Endothelial cell of umbilical vein (primary cell): ENCODE results near the gene CKAP5. TPM values are rescaled to one million over a fixed set of nuclear protein-coding genes. Genes with fewer than 3 reads are reported as not detected.

ENCODE experiments used
- BruUV-seq: library from RNA; stranded (reverse); fragments of 400-500 nt; replicated peaks from 2 replicates; lab custom pipeline; 2021; lab: Mats Ljungman, UMichigan
- CTCF ChIA-PET: fragments of 300-600, 350-600 bp; sonication (Branson Sonifier 250); formaldehyde crosslinking; loops from one replicate; lab custom pipeline; 2021; ENCODE audit warnings: antibody characterized with exemption, inconsistent platforms; lab: Charles Lee
- POLR2A ChIA-PET: fragments of 300-600, 350-600 bp; sonication (Branson Sonifier 250); formaldehyde crosslinking; loops from one replicate; lab custom pipeline; 2021; ENCODE audit warnings: antibody characterized with exemption, inconsistent platforms; lab: Charles Lee
- DNase-seq: peaks from one replicate; pipeline ENCODE4 v3.0.0-alpha.2; 2011; ENCODE audit warnings: low read depth, low spot score
- FAIRE-seq: peaks from 2 replicates; lab custom pipeline; 2011; peaks lifted over from hg19 to GRCh38; lab: Jason Lieb, UNC
- H2AFZ ChIP-seq: 2 replicates; pipeline ENCODE4 v1.6.0; 2012; ENCODE audit warnings: low read depth, low read length, control low read depth, inconsistent platforms
- H3K27ac ChIP-seq: 2 replicates; pipeline ENCODE4 v1.5.1; 2011; ENCODE audit warnings: low read depth, mild to moderate bottlenecking, control low read depth, low read length, moderate library complexity; ENCODE audit not compliant: insufficient read depth
- H3K27me3 ChIP-seq, 2 experiments: 2 replicates each; pipeline versions ENCODE4 v1.6.0 to v1.6.1; 2011; ENCODE audit warnings: low read length in 2 of 2, mixed read lengths in 1 of 2; ENCODE audit not compliant: control insufficient read depth in 2 of 2, insufficient read depth in 2 of 2
- H3K36me3 ChIP-seq, 2 experiments: 2 replicates in 1 of 2; 3 replicates in 1 of 2; pipeline ENCODE4 v1.5.1; 2011; ENCODE audit warnings: low read length in 2 of 2, mild to moderate bottlenecking in 1 of 2, moderate library complexity in 1 of 2; ENCODE audit not compliant: control insufficient read depth in 2 of 2, insufficient read depth in 2 of 2; ENCODE audit errors: extremely low read depth in 1 of 2
- H3K4me1 ChIP-seq: 3 replicates; pipeline ENCODE4 v1.5.1; 2011; ENCODE audit warnings: mild to moderate bottlenecking, low read length; ENCODE audit not compliant: control insufficient read depth, insufficient read depth; ENCODE audit errors: extremely low read depth
- H3K4me2 ChIP-seq: 2 replicates; pipeline ENCODE4 v1.6.1; 2011; ENCODE audit warnings: low read length, control low read depth, mixed read lengths; ENCODE audit not compliant: insufficient read depth
- H3K4me3 ChIP-seq, 3 experiments: fragments of 200-600 bp in 1 of 3; sonication (generic), shearing (Covaris generic) in 1 of 3; replicated peaks in 1 of 3; 2 replicates each; pipeline ENCODE4 v1.5.1; 2011 to 2016; ENCODE audit warnings: control low read depth in 3 of 3, low read length in 3 of 3, mild to moderate bottlenecking in 2 of 3, inconsistent platforms in 1 of 3, low read depth in 1 of 3, moderate library complexity in 1 of 3; ENCODE audit not compliant: insufficient read depth in 1 of 3
- H3K79me2 ChIP-seq: 2 replicates; pipeline ENCODE4 v1.6.0; 2012; ENCODE audit warnings: low read length, inconsistent platforms; ENCODE audit not compliant: control insufficient read depth, insufficient read depth
- H3K9ac ChIP-seq: replicated peaks from 2 replicates; pipeline ENCODE3; 2011; ENCODE audit warnings: low read length, control low read depth; ENCODE audit not compliant: insufficient read depth; ENCODE audit errors: extremely low read depth
- H3K9me1 ChIP-seq: replicated peaks from 3 replicates; pipeline ENCODE4 v1.6.0; 2011; ENCODE audit warnings: mild to moderate bottlenecking, low read length; ENCODE audit not compliant: control insufficient read depth, insufficient read depth; ENCODE audit errors: extremely low read depth
- H3K9me3 ChIP-seq: replicated peaks from 2 replicates; pipeline ENCODE4 v1.5.1; 2012; ENCODE audit warnings: low read length, inconsistent platforms; ENCODE audit not compliant: control insufficient read depth, insufficient read depth
- H4K20me1 ChIP-seq: replicated peaks from 2 replicates; pipeline ENCODE3; 2011; ENCODE audit warnings: mild to moderate bottlenecking, low read length; ENCODE audit not compliant: control insufficient read depth, insufficient read depth; ENCODE audit errors: extremely low read depth
- CTCF ChIP-seq, 2 donors: IDR thresholded peaks; 1 replicate in 1 of 2; 2 replicates in 1 of 2; pipeline ENCODE4 v1.5.1; 2011; ENCODE audit warnings: low read length in 2 of 2, mild to moderate bottlenecking in 2 of 2, moderate library complexity in 2 of 2, control low read depth in 1 of 2, inconsistent platforms in 1 of 2, low read depth in 1 of 2; ENCODE audit not compliant: insufficient read depth in 1 of 2; ENCODE audit errors: extremely low read depth in 1 of 2
- EZH2 ChIP-seq: IDR thresholded peaks from 2 replicates; pipeline ENCODE4 v1.6.1; 2012; ENCODE audit warnings: borderline replicate concordance, low read depth, mild to moderate bottlenecking, moderate library complexity, low read length, inconsistent platforms; ENCODE audit not compliant: severe bottlenecking
- FOS ChIP-seq: IDR thresholded peaks from 2 replicates; pipeline ENCODE4 v1.6.1; 2011; ENCODE audit warnings: mild to moderate bottlenecking, low read length, moderate library complexity, borderline replicate concordance; ENCODE audit not compliant: insufficient read depth
- GATA2 ChIP-seq: IDR thresholded peaks from 2 replicates; pipeline ENCODE4 v1.7.0; 2011; ENCODE audit warnings: low read depth, mild to moderate bottlenecking, moderate library complexity, mixed read lengths, low read length; ENCODE audit not compliant: insufficient read length, insufficient read depth
- JUN ChIP-seq: IDR thresholded peaks from 2 replicates; pipeline ENCODE4 v1.6.1; 2011; ENCODE audit warnings: borderline replicate concordance, low read depth; ENCODE audit not compliant: insufficient read length, insufficient read depth
- MAX ChIP-seq: IDR thresholded peaks from 2 replicates; pipeline ENCODE4 v1.6.1; 2011; ENCODE audit not compliant: insufficient read depth, insufficient read length
- MYC ChIP-seq: IDR thresholded peaks from one replicate; pipeline ENCODE4 v1.6.1; 2011; ENCODE audit warnings: mild to moderate bottlenecking, low read depth, low read length
- POLR2A ChIP-seq: IDR thresholded peaks from 2 replicates; pipeline ENCODE4 v1.6.1; 2012; ENCODE audit warnings: low read depth, mild to moderate bottlenecking, control low read depth, low read length
- POLR2AphosphoS5 ChIP-seq: IDR thresholded peaks from 2 replicates; pipeline ENCODE4 v1.6.1; 2012; ENCODE audit warnings: low read depth, mild to moderate bottlenecking, control low read depth, low read length, moderate library complexity; ENCODE audit not compliant: insufficient read depth
- dilution Hi-C: fragments of 300-500 bp; cut with MboI; formaldehyde crosslinking; loops from one replicate; pipeline ENCODE4 v1.15.0; 2019; ENCODE audit warnings: low sequenced_read_pairs; ENCODE audit not compliant: extremely low pct_ligation_motif_present
- intact Hi-C: fragments of 100-400 bp; cut with micrococcal nuclease; formaldehyde crosslinking; loops from one replicate; pipeline ENCODE4 v1.10.0; 2022
- polyA plus RNA-seq, 4 experiments: library from polyadenylated mRNA; depleted of rRNA in 3 of 4; stranded (reverse) in 3 of 4; unstranded in 1 of 4; fragments of >200 nt; gene quantifications; 2 replicates each; pipeline versions ENCODE4 v1.2.1 to v1.2.3, GENCODE V29; 2011 to 2012; ENCODE audit warnings: missing spikeins in 1 of 4
- total RNA-seq: library from RNA; stranded (reverse); gene quantifications from 2 replicates; pipeline ENCODE4 v1.2.3, GENCODE V29; 2021

The CKAP5 gene
- total and polyA plus RNA-seq, 2 donors (not counting 3 experiments of a cell fraction or from before 2014, with no cell fraction given): 47.4 to 138 TPM

GRCh38 chr11:46834821-46835220, 11.3 kb downstream of the CKAP5 start:
- Histone ChIP-seq H2AFZ (no peak overlapping the region), H3K9me3 (no peaks in the 10 kb centered on the region), H3K4me2 (no peak overlapping the region), H3K4me1 (no peaks in the 10 kb centered on the region), H3K9me1 (no peaks in the 10 kb centered on the region), H3K4me3 (no peak overlapping the region), H3K36me3 (no peaks in the 10 kb centered on the region), H3K79me2 (peaks cover 97% of the 10 kb centered on the region), H3K9ac (no peak overlapping the region), H4K20me1 (peaks cover 2% of the 10 kb centered on the region), H3K27me3 (no peaks in the 10 kb centered on the region), H3K27ac (no peak overlapping the region)
- TF ChIP-seq JUN: no peak
- no peak for TF ChIP-seq CTCF (IDR thresholded peaks at IDR 0.05; ENCODE audit: extremely low read depth in 1 of 2, insufficient read depth in 1 of 2, low read depth in 1 of 2, low read length in 2 of 2)
- no peak for TF ChIP-seq EZH2
- no peak for TF ChIP-seq FOS
- no TSS peak for BruUV-seq
- dilution Hi-C loops: no loop called here
- CTCF ChIA-PET: interaction anchor here (1.7 kb wide), 1 partner anchor 8 kb away, joined by 4 read pairs; no protein-coding TSS in a partner anchor
- POLR2A ChIA-PET: no interaction called here
- intact Hi-C loops: no loop called here
- FAIRE-seq (no peak), DNase-seq (no peak)

DNA sequence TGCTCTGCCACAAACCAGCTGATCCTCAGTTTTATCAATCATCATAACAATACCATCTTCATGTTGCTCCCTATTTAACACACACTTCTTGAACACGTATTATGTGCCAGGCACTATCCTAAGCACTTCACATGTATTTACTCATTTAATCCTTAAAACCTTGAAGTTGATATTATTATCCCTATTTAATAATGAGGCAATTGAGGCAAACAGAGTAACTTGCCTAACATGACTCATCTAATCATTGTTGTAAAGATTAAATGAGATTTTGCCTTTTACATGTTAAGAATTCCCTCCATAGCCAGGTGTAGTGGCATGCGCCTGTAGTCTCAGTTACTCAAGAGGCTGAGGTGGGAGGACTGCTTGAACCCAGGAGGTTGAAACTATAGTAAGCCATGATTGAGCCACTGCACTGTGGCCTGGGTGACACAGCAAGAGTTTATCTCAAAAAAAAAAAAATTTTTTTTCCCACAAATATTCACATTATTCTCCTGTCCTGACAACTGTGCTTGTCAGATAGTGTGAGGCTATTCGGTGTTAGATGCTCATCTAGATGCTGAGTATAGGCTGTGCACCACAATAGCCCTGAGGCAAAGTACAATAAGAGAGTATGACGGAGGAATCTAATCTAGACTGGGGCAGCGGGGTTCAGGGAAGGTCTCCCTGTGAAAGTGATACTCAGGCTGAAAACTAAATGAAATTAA, 13.4 kb downstream of the CKAP5 start:
- no peak overlapping the region for H2AFZ ChIP-seq
- no peaks in the 10 kb centered on the region for H3K36me3 ChIP-seq
- dilution Hi-C loops: no loop called here
- BruUV-seq: no TSS peak
- intact Hi-C loops: no loop called here
- H3K27me3 ChIP-seq: no peaks in the 10 kb centered on the region
- H4K20me1 ChIP-seq: no peaks in the 10 kb centered on the region
- H3K27ac ChIP-seq: no peak overlapping the region
- no peak for DNase-seq
- H3K9me1 ChIP-seq: no peaks in the 10 kb centered on the region
- H3K4me1 ChIP-seq: no peaks in the 10 kb centered on the region
- H3K9me3 ChIP-seq: no peaks in the 10 kb centered on the region
- no peak overlapping the region for H3K9ac ChIP-seq
- FAIRE-seq: no peak
- H3K79me2 ChIP-seq: peaks cover 97% of the 10 kb centered on the region
- H3K4me2 ChIP-seq: no peak overlapping the region
- ChIA-PET POLR2A (no interaction called here), CTCF (no interaction called here)
- no peak overlapping the region for H3K4me3 ChIP-seq
- no peak for TF ChIP-seq CTCF (IDR thresholded peaks at IDR 0.05; ENCODE audit: extremely low read depth in 1 of 2, insufficient read depth in 1 of 2, low read depth in 1 of 2, low read length in 2 of 2)
- TF ChIP-seq POLR2A: no peak
- TF ChIP-seq MAX: no peak
- no peak for TF ChIP-seq JUN
- no peak for TF ChIP-seq FOS
- no peak for TF ChIP-seq GATA2
- TF ChIP-seq MYC: no peak
- TF ChIP-seq EZH2: no peak
- TF ChIP-seq POLR2AphosphoS5: no peak
